Activated T-helper 1 cell treated with anti-CD3 and anti-CD28 coated beads, Interleukin-12 subunit alpha, Interleukin-12 subunit beta, Interleukin-2, Interleukin-4 antibody, amounts not matched to agents 30 ng/mL and 10 ng/mL and 1 ng/mL, durations not matched to agents 14 hours and 24 hours and 36 hours (primary cell): Measurements from ENCODE around the gene PRRT3. TPM values are rescaled to one million over a fixed set of nuclear protein-coding genes. Genes with fewer than 3 reads are reported as not detected.

ENCODE experiments used
- DNase-seq: peaks from one replicate; pipeline ENCODE4 v3.0.0; 2021; ENCODE audit warnings: low spot score
- H3K27ac Mint-ChIP-seq: one replicate; pipeline ENCODE4 v1.8.0; 2021; ENCODE audit warnings: mild to moderate bottlenecking, mixed read lengths
- H3K27me3 Mint-ChIP-seq: one replicate; pipeline ENCODE4 v1.8.0; 2022; ENCODE audit warnings: mild to moderate bottlenecking, moderate library complexity, mixed read lengths; ENCODE audit not compliant: insufficient read depth
- H3K36me3 Mint-ChIP-seq: one replicate; pipeline ENCODE4 v1.8.0; 2021; ENCODE audit warnings: low read depth, mixed read lengths
- H3K4me1 Mint-ChIP-seq: one replicate; pipeline ENCODE4 v1.8.0; 2021; ENCODE audit warnings: low read depth, mixed read lengths
- H3K4me3 Mint-ChIP-seq: one replicate; pipeline ENCODE4 v1.8.0; 2021; ENCODE audit warnings: mild to moderate bottlenecking, moderate library complexity, mixed read lengths
- H3K9me3 Mint-ChIP-seq: one replicate; pipeline ENCODE4 v1.8.0; 2021; ENCODE audit warnings: mixed read lengths
- intact Hi-C: fragments of 100-400 bp; cut with micrococcal nuclease; formaldehyde crosslinking; loops from one replicate; pipeline ENCODE4 v1.15.1; 2024
- total RNA-seq: library from RNA; stranded (reverse); gene quantifications from 2 replicates; pipeline ENCODE4 v1.2.3, GENCODE V29; 2022

The PRRT3 gene
- total RNA-seq, 1 donor from 2014 or later: 16.4 TPM

DNA sequence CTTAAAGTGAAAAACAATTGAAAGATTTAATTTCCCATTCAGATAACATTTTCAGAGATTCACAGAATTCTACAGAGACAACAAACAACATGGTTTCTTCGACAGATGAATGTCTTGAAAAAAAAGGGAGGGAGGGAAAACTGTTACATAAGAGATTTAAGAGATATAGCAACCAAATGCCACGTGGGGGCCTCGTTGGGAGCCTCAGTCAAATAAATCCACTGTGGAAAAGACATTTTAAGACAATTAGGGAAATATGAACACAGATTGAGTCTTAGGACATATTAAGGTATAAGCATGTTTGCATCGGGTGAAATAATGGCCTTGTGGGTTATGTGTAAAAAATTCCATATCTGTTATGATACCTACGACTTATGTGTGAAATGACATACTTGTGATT lies 5.0 kb upstream of the PRRT3 start:
- H3K27ac Mint-ChIP-seq: no peak overlapping the region
- no peak overlapping the region for H3K4me3 Mint-ChIP-seq
- no peak for DNase-seq
- intact Hi-C loops: no loop called here
- no peaks in the 10 kb centered on the region for H3K36me3 Mint-ChIP-seq
- H3K27me3 Mint-ChIP-seq: no peaks in the 10 kb centered on the region
- H3K9me3 Mint-ChIP-seq: no peaks in the 10 kb centered on the region
- no peaks in the 10 kb centered on the region for H3K4me1 Mint-ChIP-seq

- H3K4me1 Mint-ChIP-seq: peaks cover 9% of the 10 kb centered on the region
- H3K4me3 Mint-ChIP-seq: no peak overlapping the region
- DNase-seq: no peak
- no peaks in the 10 kb centered on the region for H3K27me3 Mint-ChIP-seq
- intact Hi-C loops: no loop called here
- H3K27ac Mint-ChIP-seq: no peak overlapping the region
- H3K9me3 Mint-ChIP-seq: no peaks in the 10 kb centered on the region
- H3K36me3 Mint-ChIP-seq: no peaks in the 10 kb centered on the region
Observed at GRCh38 chr3:9955611-9956352, 3.6 kb upstream of the PRRT3 start.

DNA sequence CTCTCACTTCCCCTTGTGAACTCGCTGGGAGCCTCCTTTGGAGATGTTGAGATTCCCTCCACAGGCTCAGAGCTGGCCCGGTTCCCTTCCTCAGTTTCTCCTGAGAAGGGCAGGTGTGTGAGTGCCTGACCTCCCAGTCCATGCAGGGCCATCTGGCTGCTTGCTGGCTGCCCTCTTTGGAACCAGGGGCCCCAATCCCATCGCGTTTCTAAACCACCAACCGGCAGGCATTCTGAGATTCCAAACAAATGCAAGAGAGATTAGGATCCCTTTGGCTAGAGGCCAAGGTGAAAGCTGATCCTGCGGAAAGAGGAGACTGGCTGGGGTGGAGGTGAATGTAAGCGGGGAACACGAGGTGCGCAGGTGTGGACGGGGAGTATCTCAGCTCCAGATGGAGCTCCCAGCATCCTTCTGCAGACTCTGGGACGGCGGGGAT lies 2.9 kb upstream of the PRRT3 start:
- Mint-ChIP-seq H3K27ac (no peak overlapping the region), H3K4me1 (peaks cover 14% of the 10 kb centered on the region), H3K36me3 (peaks cover 3% of the 10 kb centered on the region), H3K9me3 (no peaks in the 10 kb centered on the region), H3K4me3 (no peak overlapping the region), H3K27me3 (no peaks in the 10 kb centered on the region)
- intact Hi-C loops: no loop called here
- DNase-seq: no peak

DNA sequence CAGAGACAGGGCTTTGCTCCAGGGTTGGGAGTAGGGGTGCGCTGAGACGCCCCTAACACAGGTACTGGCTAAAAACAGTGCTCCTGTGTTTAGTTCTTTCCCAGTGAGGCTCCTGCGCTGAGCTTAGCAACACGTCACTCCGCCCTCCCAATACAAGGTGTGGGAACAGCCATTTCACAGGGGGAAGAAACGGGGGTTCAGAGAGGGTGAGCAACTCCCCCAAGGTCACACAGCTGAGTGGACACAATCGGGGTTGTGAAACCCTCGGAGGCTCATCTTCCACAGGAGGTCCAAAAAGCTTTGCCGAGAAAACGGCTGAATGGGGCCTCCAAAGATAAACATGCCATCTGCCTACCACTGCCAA lies 628 bp downstream of the PRRT3 start:
- Mint-ChIP-seq H3K4me3 (peak overlapping the region; percentile 90), H3K27me3 (no peaks in the 10 kb centered on the region), H3K4me1 (peaks cover 14% of the 10 kb centered on the region), H3K9me3 (no peaks in the 10 kb centered on the region), H3K36me3 (peaks cover 3% of the 10 kb centered on the region), H3K27ac (peak overlapping the region; percentile 27)
- DNase-seq: no peak
- intact Hi-C loops: loop anchor here (5.0 kb wide), 1 partner anchor 159 kb away; the partner anchor contains the start of genes ARPC4 and TADA3

GRCh38 chr3:9951126-9951525 lies 1.1 kb downstream of the PRRT3 start:
- H3K27me3 Mint-ChIP-seq: no peaks in the 10 kb centered on the region
- H3K4me3 Mint-ChIP-seq: peak overlapping the region; percentile 90
- DNase-seq: no peak
- no peaks in the 10 kb centered on the region for H3K9me3 Mint-ChIP-seq
- H3K27ac Mint-ChIP-seq: peak overlapping the region; percentile 30
- intact Hi-C loops: loop anchor here (5.0 kb wide), 1 partner anchor 159 kb away; the partner anchor contains the start of genes ARPC4 and TADA3
- H3K36me3 Mint-ChIP-seq: peaks cover 3% of the 10 kb centered on the region
- H3K4me1 Mint-ChIP-seq: peaks cover 17% of the 10 kb centered on the region

DNA sequence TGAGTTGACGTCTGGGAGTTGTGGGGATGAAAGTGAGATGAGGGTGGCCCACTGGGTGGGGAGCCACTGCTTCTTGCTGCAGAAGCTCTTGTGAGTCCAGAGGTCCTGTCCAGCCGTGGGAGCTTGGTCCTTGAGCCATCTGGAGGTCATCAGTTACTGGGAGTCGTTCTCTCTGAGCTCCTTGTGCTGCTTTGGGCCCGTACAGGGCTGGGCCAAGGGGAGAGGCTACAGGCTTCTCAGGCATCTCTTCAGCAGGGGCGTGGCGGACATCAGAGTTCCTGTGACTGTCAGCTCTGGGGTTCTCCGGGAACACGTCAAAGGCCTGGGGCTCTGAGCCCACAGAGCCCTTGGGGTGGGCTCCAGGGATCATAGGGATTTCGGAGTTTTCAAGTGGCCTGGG lies 2.6 kb downstream of the PRRT3 start:
- Mint-ChIP-seq H3K9me3 (no peaks in the 10 kb centered on the region), H3K27ac (no peak overlapping the region), H3K27me3 (no peaks in the 10 kb centered on the region), H3K36me3 (peaks cover 3% of the 10 kb centered on the region), H3K4me1 (peaks cover 21% of the 10 kb centered on the region), H3K4me3 (no peak overlapping the region)
- no peak for DNase-seq
- intact Hi-C loops: loop anchor here (5.0 kb wide), 1 partner anchor 157 kb away; the partner anchor contains the start of genes ARPC4 and TADA3

GRCh38 chr3:9949115-9949514 lies 3.1 kb downstream of the PRRT3 start:
- intact Hi-C loops: no loop called here
- Mint-ChIP-seq H3K4me3 (no peak overlapping the region), H3K4me1 (peaks cover 21% of the 10 kb centered on the region), H3K36me3 (peaks cover 3% of the 10 kb centered on the region), H3K27ac (no peak overlapping the region), H3K27me3 (no peaks in the 10 kb centered on the region), H3K9me3 (no peaks in the 10 kb centered on the region)
- no peak for DNase-seq

DNA sequence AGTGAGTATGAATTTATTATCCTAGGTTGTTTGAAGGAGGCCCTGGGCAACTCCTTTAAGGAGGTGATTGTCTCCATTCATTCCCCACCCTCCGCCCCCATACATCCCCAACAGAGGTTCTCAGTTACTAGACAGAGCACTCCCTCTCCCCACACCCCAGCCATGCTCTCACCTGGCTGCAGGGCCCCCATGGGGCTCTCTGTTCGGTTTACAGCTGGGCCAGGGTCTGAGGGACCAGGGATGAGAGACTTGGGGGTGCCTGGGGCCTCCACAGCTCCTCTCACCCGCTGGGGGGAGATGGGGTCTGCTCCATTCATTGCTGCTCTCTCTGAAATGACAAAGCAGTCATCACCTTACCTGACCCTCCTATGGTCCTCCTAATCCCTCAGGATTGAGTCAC lies 3.6 kb downstream of the PRRT3 start:
- DNase-seq: no peak
- Mint-ChIP-seq H3K27ac (no peak overlapping the region), H3K4me1 (peaks cover 21% of the 10 kb centered on the region), H3K9me3 (no peaks in the 10 kb centered on the region), H3K27me3 (no peaks in the 10 kb centered on the region), H3K36me3 (peaks cover 4% of the 10 kb centered on the region), H3K4me3 (no peak overlapping the region)
- intact Hi-C loops: no loop called here

GRCh38 chr3:9947025-9947995 lies 4.9 kb downstream of the PRRT3 start:
- DNase-seq: no peak
- Mint-ChIP-seq H3K27ac (no peak overlapping the region), H3K27me3 (no peaks in the 10 kb centered on the region), H3K4me3 (no peak overlapping the region), H3K4me1 (peaks cover 21% of the 10 kb centered on the region), H3K36me3 (peaks cover 9% of the 10 kb centered on the region), H3K9me3 (no peaks in the 10 kb centered on the region)
- intact Hi-C loops: no loop called here

DNA sequence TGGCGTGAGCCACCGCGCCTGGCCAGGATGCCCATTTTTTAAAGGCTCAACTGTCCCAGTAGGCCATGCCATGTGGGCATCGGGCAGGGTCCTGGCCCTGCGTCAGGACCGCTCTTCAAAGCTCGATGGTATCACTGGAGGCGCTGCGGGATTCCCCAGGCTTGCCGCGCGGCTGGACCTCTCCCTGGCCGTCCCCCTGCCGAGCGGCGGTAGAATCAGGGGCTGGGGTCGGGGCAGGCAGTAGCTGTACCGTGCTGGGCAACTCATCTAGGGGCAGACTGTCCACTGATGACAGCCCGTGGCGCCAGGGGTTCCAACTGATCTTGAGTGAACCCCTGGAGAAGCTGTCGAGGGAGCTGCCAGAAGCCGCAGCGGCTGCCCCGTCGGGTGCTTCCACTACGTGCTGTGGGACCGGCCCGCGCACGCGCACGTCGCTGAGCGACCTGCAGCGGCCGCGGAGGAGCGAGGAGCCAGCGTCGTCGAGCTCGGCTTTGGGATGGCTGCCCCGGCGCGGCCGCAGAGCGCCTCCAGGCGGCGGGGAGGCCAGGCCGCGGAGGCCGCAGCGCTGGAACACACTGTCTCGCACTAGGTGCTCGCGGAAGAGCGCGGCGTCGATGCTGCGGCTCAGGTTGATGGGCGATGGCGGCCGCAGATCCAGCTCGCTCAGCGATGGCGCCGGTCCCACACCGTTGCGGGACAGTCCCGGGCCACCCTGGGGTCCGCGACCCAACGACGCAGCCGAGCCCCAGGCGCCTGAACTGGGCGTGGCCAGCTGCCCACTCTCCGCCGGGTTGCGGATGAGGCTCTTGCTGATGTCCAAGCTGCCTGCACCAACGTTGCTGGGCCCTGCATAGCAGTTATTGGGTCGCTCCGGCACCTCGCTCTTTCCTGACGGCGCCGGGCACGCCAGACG lies 5.8 kb downstream of the PRRT3 start:
- Mint-ChIP-seq H3K9me3 (no peaks in the 10 kb centered on the region), H3K27ac (peak overlapping the region; percentile 82), H3K36me3 (peaks cover 10% of the 10 kb centered on the region), H3K4me3 (peak overlapping the region; percentile 89), H3K4me1 (peaks cover 18% of the 10 kb centered on the region), H3K27me3 (no peaks in the 10 kb centered on the region)
- intact Hi-C loops: loop anchor here (1.0 kb wide), 3 partner anchors 12 to 102 kb away; partner anchors contain the start of genes JAGN1 and RPUSD3
- peak; percentile 86 for DNase-seq

GRCh38 chr3:9945358-9945757 lies 6.8 kb downstream of the PRRT3 start:
- peaks cover 8% of the 10 kb centered on the region for H3K4me1 Mint-ChIP-seq
- no peaks in the 10 kb centered on the region for H3K9me3 Mint-ChIP-seq
- H3K27ac Mint-ChIP-seq: no peak overlapping the region
- H3K27me3 Mint-ChIP-seq: no peaks in the 10 kb centered on the region
- DNase-seq: no peak
- intact Hi-C loops: no loop called here
- H3K4me3 Mint-ChIP-seq: peak overlapping the region; percentile 48
- peaks cover 13% of the 10 kb centered on the region for H3K36me3 Mint-ChIP-seq

GRCh38 chr3:9944271-9944670 lies 7.9 kb downstream of the PRRT3 start:
- H3K4me1 Mint-ChIP-seq: peaks cover 6% of the 10 kb centered on the region
- H3K27me3 Mint-ChIP-seq: no peaks in the 10 kb centered on the region
- intact Hi-C loops: no loop called here
- peaks cover 10% of the 10 kb centered on the region for H3K36me3 Mint-ChIP-seq
- no peaks in the 10 kb centered on the region for H3K9me3 Mint-ChIP-seq
- H3K27ac Mint-ChIP-seq: peak overlapping the region; percentile 29
- H3K4me3 Mint-ChIP-seq: no peak overlapping the region
- DNase-seq: no peak
